Cardiac ventricle fibroblast (primary cell): ENCODE measurements around the gene NDUFB1. TPM values are rescaled to one million over a fixed set of nuclear protein-coding genes. Genes with fewer than 3 reads are reported as not detected.

ENCODE experiments used
- total RNA-seq: library from RNA; depleted of rRNA; stranded (reverse); fragments of >200 nt; gene quantifications from 2 replicates; pipeline ENCODE4 v1.2.3, GENCODE V29; 2015

NDUFB1 gene
- total RNA-seq, result 380 and 511 TPM in 2 replicates

DNA sequence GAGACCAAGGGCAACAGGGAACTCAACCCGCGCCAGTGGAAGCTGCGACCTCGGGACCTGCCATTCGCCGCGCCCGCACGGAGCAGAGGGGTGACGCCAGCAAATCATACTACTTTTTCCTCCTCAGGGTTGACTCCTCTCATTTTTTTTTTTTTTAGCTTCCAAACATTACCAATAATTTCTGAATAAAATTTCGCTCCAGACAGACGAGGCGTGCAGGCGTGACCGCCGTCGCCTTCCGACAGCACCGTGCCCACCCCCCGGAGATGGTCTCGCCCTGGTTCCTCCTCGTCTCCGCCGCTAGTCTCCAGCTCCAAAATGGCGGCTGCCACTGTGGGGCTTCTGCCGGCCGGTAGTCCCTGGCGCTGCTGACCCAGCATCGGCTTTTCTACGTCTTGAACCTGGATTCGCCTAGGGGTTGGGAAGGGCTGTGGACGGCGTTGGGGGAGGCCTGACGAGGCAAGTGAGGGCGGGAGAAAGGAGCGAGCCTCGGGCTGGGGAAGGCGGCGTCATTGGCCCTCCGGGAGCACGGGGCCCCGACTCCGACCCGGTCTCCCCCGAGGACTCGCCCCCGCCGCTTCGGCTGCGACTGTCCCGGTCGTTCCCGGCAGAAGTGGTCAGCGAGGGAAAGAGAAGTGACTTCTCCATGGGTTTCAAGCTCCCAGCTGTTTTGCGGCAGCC is at the start of gene NDUFB1, which contains the start of gene CPSF2:
TSS of gene NDUFB1 (minus strand) at position 37 of the 681 bp plus-strand sequence. CDS start 4,069 bp downstream, outside the sequence.
TSS of gene CPSF2 (plus strand) at position 300 of the 681 bp plus-strand sequence. CDS start 9,016 bp downstream, outside the sequence.

DNA sequence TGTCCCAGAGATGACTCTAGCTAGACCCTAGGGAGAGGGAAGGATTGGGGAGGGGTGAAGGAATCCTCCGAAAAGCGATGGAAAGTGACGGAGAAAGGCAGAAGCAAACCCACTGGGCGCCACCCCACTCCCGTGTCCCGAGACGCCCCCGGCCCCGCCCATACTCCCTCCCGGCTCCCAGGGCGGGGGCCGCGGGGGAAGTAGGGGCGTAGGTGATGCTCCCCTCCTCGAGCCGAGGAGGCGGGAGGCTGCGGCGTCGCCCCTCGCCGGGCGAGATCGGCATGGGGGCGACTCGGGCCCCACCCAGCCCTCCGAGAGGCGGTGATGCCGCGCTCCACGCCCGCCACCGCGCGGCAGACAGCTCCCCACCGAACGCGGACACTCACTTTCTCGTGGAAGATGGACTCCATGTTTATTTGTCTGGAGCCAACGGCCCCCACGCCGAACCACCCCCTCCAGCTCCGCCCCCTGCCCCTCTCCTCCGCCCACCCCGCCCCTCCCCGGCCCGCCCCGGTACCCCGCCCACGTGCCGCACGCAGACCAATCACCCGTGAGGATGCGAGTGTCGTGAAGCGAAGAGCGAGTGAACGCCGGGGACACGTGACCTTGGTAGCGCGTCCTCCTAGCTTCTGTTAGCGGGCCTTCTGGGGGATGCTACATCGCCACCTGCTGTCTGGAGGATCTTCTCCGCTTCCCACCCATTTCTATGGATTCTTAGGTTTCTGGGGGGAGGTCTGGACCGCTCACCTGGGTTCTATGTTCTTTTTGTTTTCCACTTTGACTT is 15.2 kb downstream of the NDUFB1 start, which contains the start of gene ATXN3:
TSS of gene ATXN3 (minus strand) at position 440 of the 784 bp plus-strand sequence. CDS start at position 410, 30 bp downstream.

Other genes starting within 250 kb of the NDUFB1 start
- 124 and 131 TPM in 2 replicates for gene FBLN5, start 174.0 kb downstream of the NDUFB1 start, total RNA-seq
- 15.9 and 20.8 TPM in 2 replicates for gene TRIP11, start 81.6 kb downstream of the NDUFB1 start, total RNA-seq
- gene ATXN3, start 15.1 kb downstream of the NDUFB1 start, total RNA-seq, result 15.0 and 33.3 TPM in 2 replicates
- 25.3 and 36.4 TPM in 2 replicates for gene CPSF2, start 263 bp upstream of the NDUFB1 start, total RNA-seq
- gene SLC24A4, start 201.5 kb upstream of the NDUFB1 start, total RNA-seq, result not detected in 2 replicates